NOMO-1 (cell line): ENCODE measurements around the gene RASIP1.

Experiments
- DNase-seq, 2 experiments: peaks; one replicate each; lab custom pipeline; 2025; ENCODE audit not compliant: unreplicated experiment in 2 of 2; lab: John Stamatoyannopoulos, UW

The RASIP1 gene

GRCh38 chr19:48676487-48676886, 63.9 kb downstream of the RASIP1 start:
- DNase-seq = no peak

GRCh38 chr19:48674921-48675824, 65.2 kb downstream of the RASIP1 start:
- peak; percentile 40 to 67 for DNase-seq

GRCh38 chr19:48674216-48674809, 66.1 kb downstream of the RASIP1 start:
- no peak for DNase-seq

- DNase-seq = no peak
These were observed 66.8 kb downstream of the RASIP1 start for GRCh38 chr19:48673436-48674100.

GRCh38 chr19:48672994-48673393, 67.4 kb downstream of the RASIP1 start, which contains the start of gene NTN5:
TSS of gene NTN5 (minus strand) at chr19:48673017. CDS start at chr19:48670986, 2,031 bp downstream.
- DNase-seq = no peak

GRCh38 chr19:48671446-48671995, 68.9 kb downstream of the RASIP1 start:
- DNase-seq = no peak

GRCh38 chr19:48670699-48671445, 69.5 kb downstream of the RASIP1 start:
- no peak for DNase-seq
